Right lobe of liver (tissue), 6 donors: Measurements from ENCODE around the gene FAAP20. TPM values are rescaled to one million over a fixed set of nuclear protein-coding genes. Genes with fewer than 3 reads are reported as not detected.

ENCODE experiments used
- ATAC-seq, 4 donors: fragments of 200-7000 bp; cut with Tn5 transposase; one replicate each; pipeline ENCODE4 v1.9.1; 2020; ENCODE audit warnings: mild to moderate bottlenecking in 4 of 4, moderate library complexity in 4 of 4
- DNase-seq, 3 donors: peaks; one replicate each; pipeline ENCODE4 v3.0.0-alpha.2; 2020
- H3K27ac ChIP-seq, 3 donors: fragments of 200-600 bp; one replicate each; pipeline ENCODE4 v1.8.0; 2022
- H3K27me3 ChIP-seq, 2 donors: fragments of 200-600 bp; one replicate each; pipeline ENCODE4 v1.8.0; 2022
- H3K36me3 ChIP-seq, 4 donors: fragments of 200-600 bp; sonication (generic) in 1 of 4; one replicate each; pipeline versions ENCODE4 v1.5.1 to v1.8.0; 2017 to 2022; ENCODE audit warnings: control low read depth in 1 of 4
- H3K4me1 ChIP-seq, 4 donors: fragments of 200-600 bp; sonication (generic) in 1 of 4; one replicate each; pipeline versions ENCODE4 v1.5.1 to v1.8.0; 2017 to 2022; ENCODE audit warnings: control low read depth in 1 of 4
- H3K4me3 ChIP-seq, 3 donors: fragments of 200-600 bp; one replicate each; pipeline ENCODE4 v1.8.0; 2022
- H3K9me3 ChIP-seq, 4 donors: fragments of 200-600 bp; sonication (generic) in 1 of 4; one replicate each; pipeline versions ENCODE4 v1.5.1 to v1.8.0; 2017 to 2022; ENCODE audit warnings: control low read depth in 1 of 4
- POLR2A ChIP-seq: fragments of 450-650 bp; IDR thresholded peaks from one replicate; pipeline ENCODE4 v1.6.1; 2017; ENCODE audit warnings: antibody characterized with exemption, mild to moderate bottlenecking
- WGBS: methylation state at CpG from one replicate; pipeline ENCODE4 v1.1.6; 2018; ENCODE audit warnings: low coverage, low lambda C conversion rate; ENCODE audit not compliant: insufficient coverage; ENCODE audit errors: missing lambda C conversion rate; 5-methylcytosine and 5-hydroxymethylcytosine counted together
- intact Hi-C, 2 donors: fragments of 100-400 bp; cut with DNase I; formaldehyde crosslinking; loops; one replicate each; pipeline versions ENCODE4 v1.11.2 to v1.14.1; 2022
- total RNA-seq, 6 experiments: library from RNA; depleted of rRNA in 2 of 6; stranded (reverse); fragments of >200 nt in 2 of 6; fragmentation: NEBNext Ultra II Directional in 3 of 6; extraction: Animal tissue kit (Norgen Biotek cat#: 25700) in 3 of 6; gene quantifications; one replicate each; pipeline versions ENCODE4 v1.1.0 to v1.2.4, GENCODE V29; 2016 to 2023
- TF ChIP-seq, protein P1 (sequence below), 4 donors: fragments of 200-600 bp in 3 of 4; fragments of 450-650 bp in 1 of 4; IDR thresholded peaks; one replicate each; pipeline versions ENCODE4 v1.5.1 to v1.8.0; 2016 to 2022; ENCODE audit warnings: antibody characterized with exemption in 4 of 4, mild to moderate bottlenecking in 2 of 4
- donor health status: DM: no; HTN: yes; CAD: no.
- donor health status: DM: no; HTN: no; CAD: no.
- donor health status: DM: no; HTN: no; CAD: no.
- donor health status: DM: no; HTN: yes; CAD: no.
- donor health status: DM: no; HTN: yes; CAD: no.

FAAP20 gene
- total RNA-seq, 6 experiments from 2014 or later = 18.9 to 26.0 (median 24.4) TPM

DNA sequence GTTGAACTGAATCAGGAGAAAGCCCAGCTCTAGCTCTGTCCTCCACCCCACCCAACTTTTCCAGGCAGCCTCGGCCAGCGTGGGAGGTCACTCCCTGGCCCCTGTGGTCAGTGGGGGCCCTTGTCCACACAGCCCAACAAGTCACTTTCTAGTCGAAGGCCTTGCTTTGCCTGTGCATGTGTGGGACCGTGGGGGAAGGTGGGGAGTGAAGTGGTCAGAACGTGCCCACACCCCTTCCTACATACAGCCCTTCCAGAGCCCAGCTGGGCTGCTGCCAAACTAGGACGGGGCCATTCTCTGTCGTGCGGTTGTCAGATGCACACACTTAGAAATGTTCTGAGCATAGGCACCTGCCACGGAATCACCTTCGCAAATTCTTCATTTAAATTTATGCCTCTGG lies 18.0 kb downstream of the FAAP20 start:
- intact Hi-C loops = no loop called here
- Histone ChIP-seq H3K27me3 (no peaks in the 10 kb centered on the region), H3K9me3 (no peaks in the 10 kb centered on the region), H3K27ac (no peak overlapping the region), H3K4me1 (no peaks in the 10 kb centered on the region), H3K36me3 (no peaks in the 10 kb centered on the region), H3K4me3 (no peak overlapping the region)
- DNase-seq (no peak), ATAC-seq (no peak)
- WGBS = 91% methylated on average over 6 of the region's 10 CpGs
- no peak for TF ChIP-seq POLR2A
- TF ChIP-seq, protein P1, sequence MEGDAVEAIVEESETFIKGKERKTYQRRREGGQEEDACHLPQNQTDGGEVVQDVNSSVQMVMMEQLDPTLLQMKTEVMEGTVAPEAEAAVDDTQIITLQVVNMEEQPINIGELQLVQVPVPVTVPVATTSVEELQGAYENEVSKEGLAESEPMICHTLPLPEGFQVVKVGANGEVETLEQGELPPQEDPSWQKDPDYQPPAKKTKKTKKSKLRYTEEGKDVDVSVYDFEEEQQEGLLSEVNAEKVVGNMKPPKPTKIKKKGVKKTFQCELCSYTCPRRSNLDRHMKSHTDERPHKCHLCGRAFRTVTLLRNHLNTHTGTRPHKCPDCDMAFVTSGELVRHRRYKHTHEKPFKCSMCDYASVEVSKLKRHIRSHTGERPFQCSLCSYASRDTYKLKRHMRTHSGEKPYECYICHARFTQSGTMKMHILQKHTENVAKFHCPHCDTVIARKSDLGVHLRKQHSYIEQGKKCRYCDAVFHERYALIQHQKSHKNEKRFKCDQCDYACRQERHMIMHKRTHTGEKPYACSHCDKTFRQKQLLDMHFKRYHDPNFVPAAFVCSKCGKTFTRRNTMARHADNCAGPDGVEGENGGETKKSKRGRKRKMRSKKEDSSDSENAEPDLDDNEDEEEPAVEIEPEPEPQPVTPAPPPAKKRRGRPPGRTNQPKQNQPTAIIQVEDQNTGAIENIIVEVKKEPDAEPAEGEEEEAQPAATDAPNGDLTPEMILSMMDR (IDR thresholded peaks at IDR 0.05) = no peak

GRCh38 chr1:2175681-2176454 lies 18.7 kb downstream of the FAAP20 start:
- no peak overlapping the region for H3K27ac ChIP-seq
- ATAC-seq = no peak
- no peaks in the 10 kb centered on the region for H3K4me1 ChIP-seq
- WGBS = 84% methylated on average over 10 of the region's 42 CpGs
- intact Hi-C loops = no loop called here
- H3K9me3 ChIP-seq = no peaks in the 10 kb centered on the region
- H3K4me3 ChIP-seq = no peak overlapping the region
- DNase-seq = no peak
- no peaks in the 10 kb centered on the region for H3K36me3 ChIP-seq
- H3K27me3 ChIP-seq = no peaks in the 10 kb centered on the region
- TF ChIP-seq, protein P1 (IDR thresholded peaks at IDR 0.05) = no peak
- no peak for TF ChIP-seq POLR2A

DNA sequence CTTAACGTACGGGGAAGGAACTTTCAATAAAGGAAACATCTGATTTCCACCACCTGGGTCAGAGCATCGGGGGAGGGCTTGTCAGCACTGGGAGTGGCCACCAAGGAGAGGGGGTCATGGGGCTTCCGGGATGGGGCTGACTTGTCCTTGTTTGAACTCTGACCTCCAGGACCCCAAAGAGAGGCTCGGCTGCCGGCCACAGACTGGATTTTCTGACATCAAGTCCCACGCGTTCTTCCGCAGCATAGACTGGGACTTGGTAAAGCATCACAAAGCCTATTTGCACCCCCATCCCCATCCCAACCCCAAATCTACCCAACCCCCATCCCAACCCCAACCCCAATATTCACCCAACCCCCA lies 19.5 kb downstream of the FAAP20 start:
- 64% methylated on average over 3 of the region's 9 CpGs for WGBS
- Histone ChIP-seq H3K36me3 (no peaks in the 10 kb centered on the region), H3K27ac (no peak overlapping the region), H3K4me1 (no peaks in the 10 kb centered on the region), H3K27me3 (no peaks in the 10 kb centered on the region), H3K4me3 (no peak overlapping the region), H3K9me3 (no peaks in the 10 kb centered on the region)
- ATAC-seq (no peak), DNase-seq (no peak)
- intact Hi-C loops = no loop called here
- TF ChIP-seq, protein P1 (IDR thresholded peaks at IDR 0.05) = no peak
- no peak for TF ChIP-seq POLR2A

- Histone ChIP-seq H3K27me3 (no peaks in the 10 kb centered on the region), H3K4me3 (no peak overlapping the region), H3K36me3 (no peaks in the 10 kb centered on the region), H3K4me1 (no peaks in the 10 kb centered on the region), H3K27ac (no peak overlapping the region), H3K9me3 (no peaks in the 10 kb centered on the region)
- WGBS = 64% methylated on average over 17 of the region's 31 CpGs
- ATAC-seq (peak; percentile 68 to 81 (median 74)), DNase-seq (no peak)
- TF ChIP-seq, protein P1 (IDR thresholded peaks at IDR 0.05) = peak; percentile 56 to 79 (median 75)
- no peak for TF ChIP-seq POLR2A
- intact Hi-C loops = no loop called here
Measured at GRCh38 chr1:2174348-2175054, 20.1 kb downstream of the FAAP20 start.
